OCI-LY7 (cell line): ENCODE measurements around the gene ANKRD16.

Source experiments
- EZH2phosphoT487 ChIP-seq: fragments of 200-600 bp; sonication (generic); IDR thresholded peaks from 2 replicates; pipeline ENCODE4 v1.6.1; 2018; ENCODE audit warnings: low read depth, borderline replicate concordance, mild to moderate bottlenecking, mixed run types, antibody characterized with exemption, low read length, moderate library complexity, mixed read lengths
- TF ChIP-seq, protein P1 (sequence below): fragments of 200-600 bp; sonication (generic); conservative IDR thresholded peaks from 2 replicates; pipeline ENCODE4 v1.5.1; 2014; ENCODE audit warnings: mild to moderate bottlenecking, antibody characterized with exemption, low read length, moderate library complexity, mixed read lengths

DNA sequence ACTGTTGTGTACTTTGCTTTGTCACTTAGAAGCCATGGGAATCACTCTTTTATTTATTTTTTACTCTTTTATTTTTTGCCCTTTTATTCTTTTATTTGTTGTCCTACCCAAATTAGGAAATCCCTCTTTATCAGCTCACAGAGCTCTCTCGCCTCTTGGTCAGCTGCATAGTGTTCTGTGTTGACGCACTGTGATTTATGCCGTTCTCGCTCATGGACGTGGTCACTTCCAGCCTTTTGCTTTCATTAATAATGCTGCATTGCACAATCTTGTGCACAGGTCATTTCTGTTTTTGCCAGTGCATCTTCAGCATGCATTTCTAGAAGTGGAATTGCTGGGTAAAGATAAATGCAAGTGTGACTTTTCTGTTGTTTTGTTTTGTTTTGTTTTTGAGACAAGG lies 42.7 kb upstream of the ANKRD16 start:
- TF ChIP-seq, protein P1, sequence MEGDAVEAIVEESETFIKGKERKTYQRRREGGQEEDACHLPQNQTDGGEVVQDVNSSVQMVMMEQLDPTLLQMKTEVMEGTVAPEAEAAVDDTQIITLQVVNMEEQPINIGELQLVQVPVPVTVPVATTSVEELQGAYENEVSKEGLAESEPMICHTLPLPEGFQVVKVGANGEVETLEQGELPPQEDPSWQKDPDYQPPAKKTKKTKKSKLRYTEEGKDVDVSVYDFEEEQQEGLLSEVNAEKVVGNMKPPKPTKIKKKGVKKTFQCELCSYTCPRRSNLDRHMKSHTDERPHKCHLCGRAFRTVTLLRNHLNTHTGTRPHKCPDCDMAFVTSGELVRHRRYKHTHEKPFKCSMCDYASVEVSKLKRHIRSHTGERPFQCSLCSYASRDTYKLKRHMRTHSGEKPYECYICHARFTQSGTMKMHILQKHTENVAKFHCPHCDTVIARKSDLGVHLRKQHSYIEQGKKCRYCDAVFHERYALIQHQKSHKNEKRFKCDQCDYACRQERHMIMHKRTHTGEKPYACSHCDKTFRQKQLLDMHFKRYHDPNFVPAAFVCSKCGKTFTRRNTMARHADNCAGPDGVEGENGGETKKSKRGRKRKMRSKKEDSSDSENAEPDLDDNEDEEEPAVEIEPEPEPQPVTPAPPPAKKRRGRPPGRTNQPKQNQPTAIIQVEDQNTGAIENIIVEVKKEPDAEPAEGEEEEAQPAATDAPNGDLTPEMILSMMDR: no peak
- no peak for TF ChIP-seq EZH2phosphoT487
